Esophagus muscularis mucosa (tissue), 4 donors: ENCODE data around the gene SUFU.

Source experiments
- EP300 ChIP-seq: sonication (generic); formaldehyde crosslinking; IDR thresholded peaks from one replicate; pipeline ENCODE4 v1.6.1; 2017; ENCODE audit warnings: antibody characterized with exemption
- POLR2A ChIP-seq: fragments of 450-650 bp; IDR thresholded peaks from one replicate; pipeline ENCODE4 v1.6.1; 2017; ENCODE audit warnings: antibody characterized with exemption, moderate library complexity, mild to moderate bottlenecking, low read depth
- POLR2AphosphoS5 ChIP-seq, 2 donors: sonication (generic); formaldehyde crosslinking; IDR thresholded peaks; one replicate each; pipeline ENCODE4 v1.6.1; 2017; ENCODE audit warnings: antibody characterized with exemption in 2 of 2
- TF ChIP-seq, protein P1 (sequence below), 3 experiments: fragments of 200-600 bp in 2 of 3; fragments of 450-650 bp in 1 of 3; sonication (generic) in 2 of 3; IDR thresholded peaks; one replicate each; pipeline ENCODE4 v1.5.1; 2017 to 2019; ENCODE audit warnings: antibody characterized with exemption in 3 of 3, mild to moderate bottlenecking in 2 of 3, moderate library complexity in 1 of 3

DNA sequence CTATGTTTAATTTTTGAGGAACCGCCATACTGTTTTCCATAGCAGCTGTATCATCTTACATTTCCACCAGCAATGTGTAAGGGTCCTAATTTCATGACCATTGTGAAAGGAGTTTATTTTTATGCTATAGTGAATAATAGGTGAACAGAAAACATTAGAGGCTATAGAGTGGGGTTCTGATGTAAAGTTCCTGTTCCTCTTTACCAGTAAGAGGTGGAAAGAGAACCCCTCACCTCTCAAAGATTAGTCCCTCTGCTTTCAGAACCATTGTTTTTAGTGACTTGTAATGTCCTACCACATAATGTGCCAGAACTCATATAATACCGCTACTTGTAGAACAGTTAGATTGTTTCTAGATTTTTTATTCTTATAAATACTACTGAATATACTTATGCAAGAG lies 34.2 kb downstream of the SUFU start:
- TF ChIP-seq, protein P1, sequence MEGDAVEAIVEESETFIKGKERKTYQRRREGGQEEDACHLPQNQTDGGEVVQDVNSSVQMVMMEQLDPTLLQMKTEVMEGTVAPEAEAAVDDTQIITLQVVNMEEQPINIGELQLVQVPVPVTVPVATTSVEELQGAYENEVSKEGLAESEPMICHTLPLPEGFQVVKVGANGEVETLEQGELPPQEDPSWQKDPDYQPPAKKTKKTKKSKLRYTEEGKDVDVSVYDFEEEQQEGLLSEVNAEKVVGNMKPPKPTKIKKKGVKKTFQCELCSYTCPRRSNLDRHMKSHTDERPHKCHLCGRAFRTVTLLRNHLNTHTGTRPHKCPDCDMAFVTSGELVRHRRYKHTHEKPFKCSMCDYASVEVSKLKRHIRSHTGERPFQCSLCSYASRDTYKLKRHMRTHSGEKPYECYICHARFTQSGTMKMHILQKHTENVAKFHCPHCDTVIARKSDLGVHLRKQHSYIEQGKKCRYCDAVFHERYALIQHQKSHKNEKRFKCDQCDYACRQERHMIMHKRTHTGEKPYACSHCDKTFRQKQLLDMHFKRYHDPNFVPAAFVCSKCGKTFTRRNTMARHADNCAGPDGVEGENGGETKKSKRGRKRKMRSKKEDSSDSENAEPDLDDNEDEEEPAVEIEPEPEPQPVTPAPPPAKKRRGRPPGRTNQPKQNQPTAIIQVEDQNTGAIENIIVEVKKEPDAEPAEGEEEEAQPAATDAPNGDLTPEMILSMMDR (IDR thresholded peaks at IDR 0.05): no peak
- no peak for TF ChIP-seq POLR2AphosphoS5 (IDR thresholded peaks at IDR 0.05)
- TF ChIP-seq EP300: no peak
- no peak for TF ChIP-seq POLR2A
